Liver (tissue), 3 donors: ENCODE data around the gene CCM2.

Experiments used
- ATF3 ChIP-seq: IDR thresholded peaks from 2 replicates; pipeline ENCODE4 v1.6.1; 2016; ENCODE audit warnings: antibody characterized with exemption
- CTCF ChIP-seq: fragments of 150-350 bp; IDR thresholded peaks from 2 replicates; pipeline ENCODE4 v1.5.1; 2017; ENCODE audit warnings: improper control_type of control experiment, low read depth, low read length; ENCODE audit not compliant: missing input control
- FOXA2 ChIP-seq: IDR thresholded peaks from 2 replicates; pipeline ENCODE4 v1.6.1; 2016; ENCODE audit warnings: antibody characterized with exemption
- GABPA ChIP-seq, 2 donors: IDR thresholded peaks in 1 of 2; conservative IDR thresholded peaks in 1 of 2; 2 replicates each; pipeline ENCODE4 v1.6.1; 2016; ENCODE audit warnings: antibody characterized with exemption in 2 of 2, mild to moderate bottlenecking in 1 of 2, moderate library complexity in 1 of 2
- HNF4A ChIP-seq, 2 donors: conservative IDR thresholded peaks; 2 replicates each; pipeline ENCODE4 v1.6.1; 2016; ENCODE audit warnings: antibody characterized with exemption in 2 of 2, mild to moderate bottlenecking in 2 of 2
- RAD21 ChIP-seq, 2 donors: IDR thresholded peaks; 2 replicates each; pipeline ENCODE4 v1.6.1; 2016; ENCODE audit warnings: antibody characterized with exemption in 2 of 2, mild to moderate bottlenecking in 2 of 2
- RXRA ChIP-seq, 2 donors: IDR thresholded peaks; 2 replicates each; pipeline ENCODE4 v1.6.1; 2017 to 2018; ENCODE audit warnings: antibody characterized with exemption in 2 of 2, mild to moderate bottlenecking in 1 of 2
- SP1 ChIP-seq: IDR thresholded peaks from 2 replicates; pipeline ENCODE4 v1.6.1; 2018; ENCODE audit warnings: antibody characterized with exemption, mild to moderate bottlenecking
- TAF1 ChIP-seq: conservative IDR thresholded peaks from 2 replicates; pipeline ENCODE4 v1.6.1; 2016; ENCODE audit warnings: antibody characterized with exemption, mild to moderate bottlenecking
- YY1 ChIP-seq: IDR thresholded peaks from 2 replicates; pipeline ENCODE4 v1.6.1; 2016; ENCODE audit warnings: antibody characterized with exemption, mild to moderate bottlenecking
- donor health status: healthy.
- donor health status: healthy.

- no peak for TF ChIP-seq ATF3
- no peak for TF ChIP-seq CTCF
- TF ChIP-seq SP1: no peak
- no peak for TF ChIP-seq FOXA2
- no peak for TF ChIP-seq RAD21 (IDR thresholded peaks at IDR 0.05)
- TF ChIP-seq HNF4A (conservative IDR thresholded peaks at IDR 0.05): no peak
- TF ChIP-seq YY1: no peak
- no peak for TF ChIP-seq RXRA (IDR thresholded peaks at IDR 0.05)
- no peak for TF ChIP-seq GABPA (IDR thresholded peaks at IDR 0.05 in 1 of 2, conservative IDR thresholded peaks at IDR 0.05 in 1 of 2)
- no peak for TF ChIP-seq TAF1
These were observed 17.0 kb upstream of the CCM2 start for GRCh38 chr7:44982970-44983369.
